MM.1S (cell line): ENCODE results near the gene C1QTNF5.
A peak's percentile ranks its signal among the peaks of the same experiment; 100 is the strongest.

Source experiments
- DNase-seq: peaks from one replicate; pipeline ENCODE4 v3.0.0-alpha.2; 2015
- H2AFZ ChIP-seq: fragments of 300-600 bp; sonication (generic); 2 replicates; pipeline ENCODE4 v1.6.0; 2016; ENCODE audit warnings: antibody characterized with exemption, low read length
- H3F3A ChIP-seq: fragments of 300-600 bp; sonication (generic); 2 replicates; pipeline ENCODE4 v1.6.1; 2016; ENCODE audit warnings: mild to moderate bottlenecking, antibody characterized with exemption, low read length, moderate library complexity, mixed read lengths; ENCODE audit not compliant: insufficient read depth
- H3K27ac ChIP-seq: fragments of 300-600 bp; sonication (generic); 2 replicates; pipeline ENCODE4 v1.5.1; 2016; ENCODE audit warnings: mild to moderate bottlenecking, low read length
- H3K27me3 ChIP-seq: fragments of 300-600 bp; sonication (generic); replicated peaks from 2 replicates; pipeline ENCODE4 v1.6.0; 2016; ENCODE audit warnings: low read length; ENCODE audit not compliant: insufficient read depth
- H3K36me3 ChIP-seq: fragments of 300-600 bp; sonication (generic); replicated peaks from 2 replicates; pipeline ENCODE4 v1.6.1; 2016; ENCODE audit warnings: mild to moderate bottlenecking, low read length, mixed read lengths; ENCODE audit not compliant: insufficient read depth
- H3K4me1 ChIP-seq: fragments of 300-600 bp; sonication (generic); 2 replicates; pipeline ENCODE4 v1.6.1; 2016; ENCODE audit warnings: low read length, mixed read lengths
- H3K4me2 ChIP-seq: fragments of 300-600 bp; sonication (generic); 2 replicates; pipeline ENCODE4 v1.6.0; 2016; ENCODE audit warnings: low read depth, low read length
- H3K4me3 ChIP-seq: fragments of 300-600 bp; sonication (generic); 2 replicates; pipeline ENCODE4 v1.5.1; 2016; ENCODE audit warnings: low read length, mixed read lengths
- H3K79me2 ChIP-seq: fragments of 300-600 bp; sonication (generic); 2 replicates; pipeline ENCODE4 v1.6.1; 2016; ENCODE audit warnings: mixed run types, low read length, mixed read lengths
- H3K9ac ChIP-seq: fragments of 300-600 bp; sonication (generic); 2 replicates; pipeline ENCODE4 v1.6.1; 2016; ENCODE audit warnings: low read length, mixed read lengths
- H3K9me2 ChIP-seq: fragments of 300-600 bp; sonication (generic); replicated peaks from 2 replicates; pipeline ENCODE4 v1.6.1; 2016; ENCODE audit warnings: mild to moderate bottlenecking, low read length, mixed read lengths; ENCODE audit not compliant: insufficient read depth
- H3K9me3 ChIP-seq: fragments of 300-600 bp; sonication (generic); replicated peaks from 2 replicates; pipeline ENCODE4 v1.6.1; 2016; ENCODE audit warnings: mild to moderate bottlenecking, low read length, mixed read lengths; ENCODE audit not compliant: insufficient read depth
- H4K20me1 ChIP-seq: fragments of 300-600 bp; sonication (generic); 2 replicates; pipeline ENCODE4 v1.6.1; 2016; ENCODE audit warnings: mild to moderate bottlenecking, low read length, moderate library complexity, mixed read lengths; ENCODE audit not compliant: insufficient read depth
- EZH2 ChIP-seq: fragments of 300-600 bp; sonication (generic); optimal IDR thresholded peaks from 2 replicates; pipeline ENCODE3; 2017; ENCODE audit warnings: low read depth, mild to moderate bottlenecking, antibody characterized with exemption, low read length, mixed read lengths
- EZH2phosphoT487 ChIP-seq: fragments of 300-600 bp; sonication (generic); IDR thresholded peaks from 2 replicates; pipeline ENCODE4 v1.6.1; 2018; ENCODE audit warnings: antibody characterized with exemption, low read length
- TF ChIP-seq, protein P1 (sequence below): fragments of 300-600 bp; sonication (generic); IDR thresholded peaks from 2 replicates; pipeline ENCODE4 v1.5.1; 2016; ENCODE audit warnings: antibody characterized with exemption, low read length, mixed read lengths

Gene C1QTNF5

GRCh38 chr11:119340335-119341221 is at the start of gene C1QTNF5:
Gene C1QTNF5 (minus strand): TSS chr11:119340883. CDS start chr11:119340397, 486 bp downstream.
- H3K79me2 ChIP-seq, result peaks cover 5% of the 10 kb centered on the region
- no peaks in the 10 kb centered on the region for H3K9me2 ChIP-seq
- H3K9me3 ChIP-seq, result no peaks in the 10 kb centered on the region
- no peaks in the 10 kb centered on the region for H3K36me3 ChIP-seq
- no peak for TF ChIP-seq EZH2phosphoT487
- TF ChIP-seq, protein P1, sequence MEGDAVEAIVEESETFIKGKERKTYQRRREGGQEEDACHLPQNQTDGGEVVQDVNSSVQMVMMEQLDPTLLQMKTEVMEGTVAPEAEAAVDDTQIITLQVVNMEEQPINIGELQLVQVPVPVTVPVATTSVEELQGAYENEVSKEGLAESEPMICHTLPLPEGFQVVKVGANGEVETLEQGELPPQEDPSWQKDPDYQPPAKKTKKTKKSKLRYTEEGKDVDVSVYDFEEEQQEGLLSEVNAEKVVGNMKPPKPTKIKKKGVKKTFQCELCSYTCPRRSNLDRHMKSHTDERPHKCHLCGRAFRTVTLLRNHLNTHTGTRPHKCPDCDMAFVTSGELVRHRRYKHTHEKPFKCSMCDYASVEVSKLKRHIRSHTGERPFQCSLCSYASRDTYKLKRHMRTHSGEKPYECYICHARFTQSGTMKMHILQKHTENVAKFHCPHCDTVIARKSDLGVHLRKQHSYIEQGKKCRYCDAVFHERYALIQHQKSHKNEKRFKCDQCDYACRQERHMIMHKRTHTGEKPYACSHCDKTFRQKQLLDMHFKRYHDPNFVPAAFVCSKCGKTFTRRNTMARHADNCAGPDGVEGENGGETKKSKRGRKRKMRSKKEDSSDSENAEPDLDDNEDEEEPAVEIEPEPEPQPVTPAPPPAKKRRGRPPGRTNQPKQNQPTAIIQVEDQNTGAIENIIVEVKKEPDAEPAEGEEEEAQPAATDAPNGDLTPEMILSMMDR, result no peak
- no peak for TF ChIP-seq EZH2
- H3K27me3 ChIP-seq, result peaks cover 55% of the 10 kb centered on the region
- 0 out of 2 replicates have a peak within 1 kb of the TSS, but pooled peaks have one; percentile 7 for H2AFZ ChIP-seq
- H4K20me1 ChIP-seq, result no peaks in the 10 kb centered on the region
- H3K4me1 ChIP-seq, result 0 out of 2 replicates have a peak, but pooled peaks cover 7% of the 10 kb centered on the region
- H3K4me2 ChIP-seq, result peak within 1 kb of the TSS; percentile 47; the same call in 1 of the 2 replicates
- H3K4me3 ChIP-seq, result no peak within 1 kb of the TSS
- H3K9ac ChIP-seq, result no peak within 1 kb of the TSS
- H3K27ac ChIP-seq, result no peak within 1 kb of the TSS
- no peak for DNase-seq
- no peaks in the 10 kb centered on the region for H3F3A ChIP-seq

DNA sequence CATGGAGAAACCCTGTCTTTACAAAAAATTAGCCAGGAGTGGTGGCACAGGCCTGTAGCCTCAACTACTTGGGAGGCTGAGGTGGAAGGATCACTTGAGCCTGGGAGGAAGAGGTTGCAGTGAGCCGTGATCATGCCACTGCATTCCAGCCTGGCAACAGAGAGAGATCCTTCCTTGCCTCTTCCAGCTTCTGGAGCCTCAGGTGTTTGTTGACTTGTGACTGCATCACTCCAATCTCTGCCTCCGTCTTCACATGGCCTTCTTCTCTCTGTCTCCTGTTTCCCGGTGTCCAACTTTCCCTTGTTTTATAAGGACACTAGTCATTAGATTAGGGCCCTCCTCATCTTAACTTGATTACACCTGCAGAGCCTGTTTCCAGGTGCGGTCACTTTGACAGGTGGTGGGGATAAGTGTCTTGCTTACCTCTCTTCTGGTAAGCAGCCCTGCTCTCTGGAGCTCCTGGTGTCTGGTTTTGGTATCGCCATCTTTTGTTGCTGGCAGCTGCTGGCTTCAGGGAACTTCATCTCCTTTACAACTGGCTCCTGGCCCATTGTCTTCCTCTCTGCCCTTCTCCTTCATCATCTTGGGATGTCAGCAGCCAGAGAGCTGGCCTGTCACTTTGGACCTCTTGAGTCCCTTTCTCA is 49.0 kb upstream of the C1QTNF5 start:
- H3F3A ChIP-seq, result no peaks in the 10 kb centered on the region
- H3K4me1 ChIP-seq, result no peaks in the 10 kb centered on the region
- TF ChIP-seq EZH2, result no peak
- TF ChIP-seq, protein P1, result peak; percentile 57
- no peak for TF ChIP-seq EZH2phosphoT487
- H3K9ac ChIP-seq, result no peak overlapping the region
- H4K20me1 ChIP-seq, result no peaks in the 10 kb centered on the region
- no peaks in the 10 kb centered on the region for H3K27me3 ChIP-seq
- no peaks in the 10 kb centered on the region for H3K79me2 ChIP-seq
- no peaks in the 10 kb centered on the region for H3K9me2 ChIP-seq
- H3K36me3 ChIP-seq, result no peaks in the 10 kb centered on the region
- H2AFZ ChIP-seq, result no peak overlapping the region
- no peak overlapping the region for H3K4me2 ChIP-seq
- H3K9me3 ChIP-seq, result no peaks in the 10 kb centered on the region
- no peak overlapping the region for H3K4me3 ChIP-seq
- peak; percentile 39 for DNase-seq
- H3K27ac ChIP-seq, result no peak overlapping the region

DNA sequence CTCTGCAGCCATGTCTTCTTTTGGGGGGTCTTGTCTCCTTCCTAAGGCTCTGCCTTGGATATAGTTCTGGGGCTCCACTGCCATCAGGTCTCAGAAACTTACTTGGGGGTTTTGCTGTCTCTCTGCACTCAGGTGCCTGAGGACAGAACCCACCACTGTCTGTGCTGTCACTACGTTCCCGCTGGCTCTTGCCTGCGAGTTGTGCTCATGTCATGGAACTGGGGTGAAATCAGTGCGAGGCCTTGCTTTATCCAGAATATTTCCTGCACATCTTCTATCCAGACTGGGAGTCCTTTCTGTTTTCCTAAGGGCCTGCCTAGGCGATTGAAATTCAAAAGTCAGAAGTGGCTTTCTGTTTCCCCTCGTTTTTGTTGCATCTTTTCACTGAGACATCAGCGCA is 47.4 kb upstream of the C1QTNF5 start:
- H3K27me3 ChIP-seq, result no peaks in the 10 kb centered on the region
- H3K36me3 ChIP-seq, result no peaks in the 10 kb centered on the region
- no peaks in the 10 kb centered on the region for H3K79me2 ChIP-seq
- DNase-seq, result no peak
- H3K9me3 ChIP-seq, result no peaks in the 10 kb centered on the region
- no peak overlapping the region for H2AFZ ChIP-seq
- H4K20me1 ChIP-seq, result no peaks in the 10 kb centered on the region
- no peak overlapping the region for H3K4me2 ChIP-seq
- no peak overlapping the region for H3K27ac ChIP-seq
- no peaks in the 10 kb centered on the region for H3F3A ChIP-seq
- no peaks in the 10 kb centered on the region for H3K9me2 ChIP-seq
- no peaks in the 10 kb centered on the region for H3K4me1 ChIP-seq
- H3K9ac ChIP-seq, result no peak overlapping the region
- no peak overlapping the region for H3K4me3 ChIP-seq
- TF ChIP-seq EZH2phosphoT487, result no peak
- TF ChIP-seq EZH2, result no peak
- TF ChIP-seq, protein P1, result no peak
